HG03066 (cell line): ENCODE data around the gene MYBPC1.
"Not testable (repeated sequence)": the region's sequence is repeated elsewhere in the genome, so short reads cannot be mapped to it uniquely, and the experiment has no call there.

Experiments used
- ATAC-seq: cut with Tn5 transposase; IDR thresholded peaks from one replicate; pipeline ENCODE4 v1.9.1; 2021; ENCODE audit warnings: low read depth; ENCODE audit not compliant: unreplicated experiment

The MYBPC1 gene

GRCh38 chr12:101729842-101730241 is 135.1 kb downstream of the MYBPC1 start:
- no peak for ATAC-seq

GRCh38 chr12:101732318-101732717 is 137.5 kb downstream of the MYBPC1 start:
- no peak for ATAC-seq

GRCh38 chr12:101733166-101733565 is 138.4 kb downstream of the MYBPC1 start:
- ATAC-seq = no peak

- not testable (repeated sequence) for ATAC-seq
Observed at GRCh38 chr12:101734482-101734881, 139.7 kb downstream of the MYBPC1 start.
